Left colon (tissue), 2 donors: ENCODE data around the gene TOMM6. TPM values are rescaled to one million over a fixed set of nuclear protein-coding genes. Genes with fewer than 3 reads are reported as not detected.

Source experiments
- total RNA-seq, 2 donors: library from RNA; stranded (reverse); fragmentation: NEBNext Ultra II Directional; extraction: Animal tissue kit (Norgen Biotek cat#: 25700); gene quantifications; one replicate each; pipeline ENCODE4 v1.2.1, GENCODE V29; 2021
- donor health status: DM: no; HTN: no; CAD: no.
- donor health status: DM: yes; HTN: yes; CAD: no.

The TOMM6 gene
- total RNA-seq, 2 donors from 2014 or later: 97.1 to 98.4 TPM

Other genes with a start within 250 kb of the TOMM6 start
- 10 to 100 TPM; 38.6 to 39.4 TPM for gene FOXP4, start 241.3 kb upstream of the TOMM6 start, total RNA-seq
- gene MDFI, start 149.2 kb upstream of the TOMM6 start, total RNA-seq: 1 to 10 TPM; 1.1 to 1.6 TPM
- gene TFEB, start 52.1 kb upstream of the TOMM6 start, total RNA-seq: 10 to 100 TPM; 24.3 to 29.7 TPM
- gene PGC, start 40.3 kb upstream of the TOMM6 start, total RNA-seq: not detected
- gene FRS3, start 7.8 kb upstream of the TOMM6 start, total RNA-seq: 1 to 10 TPM; 3.3 to 4.4 TPM
- 1 to 10 TPM; 4.7 to 6.7 TPM for gene PRICKLE4, start 6.9 kb upstream of the TOMM6 start, total RNA-seq
- gene USP49, start 107.7 kb downstream of the TOMM6 start, total RNA-seq: 1 to 10 TPM; 2.1 to 2.9 TPM
- 10 to 100 TPM; 18.5 to 18.8 TPM for gene MED20, start 133.4 kb downstream of the TOMM6 start, total RNA-seq
- 10 to 100 TPM in 1 of 2 donors, 1 to 10 TPM in 1; 8.8 to 10.3 TPM for gene BYSL, start 133.8 kb downstream of the TOMM6 start, total RNA-seq
- gene CCND3, start 154.1 kb downstream of the TOMM6 start, total RNA-seq: 10 to 100 TPM; 64.0 to 68.4 TPM